OCI-LY3 (cell line): ENCODE measurements around the gene TBC1D22B.

Experiments used
- H2AFZ ChIP-seq: fragments of 200-600, 300-600 bp; shearing (Covaris generic); 2 replicates; pipeline ENCODE4 v1.6.0; 2014; ENCODE audit warnings: antibody characterized with exemption, low read depth, low read length
- H3K27ac ChIP-seq: fragments of 200-600, 300-600 bp; sonication (generic); 2 replicates; pipeline ENCODE4 v1.5.1; 2014; ENCODE audit warnings: mild to moderate bottlenecking, low read length, moderate library complexity, mixed read lengths
- H3K27me3 ChIP-seq: fragments of 200-600, 300-600 bp; sonication (generic); 2 replicates; pipeline ENCODE4 v1.6.1; 2014; ENCODE audit warnings: low read depth, low read length, mixed read lengths
- H3K36me3 ChIP-seq: fragments of 200-600, 300-600 bp; sonication (generic); replicated peaks from 2 replicates; pipeline ENCODE3; 2014; ENCODE audit warnings: low read depth, low read length, mixed read lengths
- H3K4me1 ChIP-seq: fragments of 300-600, 200-600 bp; sonication (generic); 2 replicates; pipeline ENCODE4 v1.6.1; 2014; ENCODE audit warnings: low read length, mixed read lengths
- H3K4me2 ChIP-seq: fragments of 200-600, 300-600 bp; sonication (generic); 2 replicates; pipeline ENCODE4 v1.6.1; 2014; ENCODE audit warnings: low read length, mixed read lengths
- H3K4me3 ChIP-seq: fragments of 300-600, 200-600 bp; sonication (generic); 2 replicates; pipeline ENCODE4 v1.5.1; 2014; ENCODE audit warnings: antibody characterized with exemption, mild to moderate bottlenecking, low read length, moderate library complexity
- H3K79me2 ChIP-seq: fragments of 300-600, 200-600 bp; shearing (Covaris generic); 2 replicates; pipeline ENCODE4 v1.6.1; 2014; ENCODE audit warnings: mild to moderate bottlenecking, low read length, mixed read lengths
- H3K9ac ChIP-seq: fragments of 300-600, 200-600 bp; shearing (Covaris generic); 2 replicates; pipeline ENCODE4 v1.6.0; 2014; ENCODE audit warnings: mild to moderate bottlenecking, low read length, moderate library complexity
- H3K9me3 ChIP-seq: fragments of 200-600, 300-600 bp; shearing (Covaris generic); 2 replicates; pipeline ENCODE4 v1.6.1; 2014; ENCODE audit warnings: low read length, mixed read lengths; ENCODE audit not compliant: insufficient read depth
- H4K20me1 ChIP-seq: fragments of 200-600, 300-600 bp; sonication (generic); 2 replicates; pipeline ENCODE4 v1.6.1; 2016; ENCODE audit warnings: low read length, mixed read lengths; ENCODE audit not compliant: insufficient read depth
- EZH2phosphoT487 ChIP-seq: fragments of 200-600 bp; shearing (Covaris generic); IDR thresholded peaks from 2 replicates; pipeline ENCODE4 v1.6.1; 2018; ENCODE audit warnings: antibody characterized with exemption, mixed run types, low read depth
- TF ChIP-seq, protein P1 (sequence below): fragments of 200-600, 300-600 bp; sonication (generic); IDR thresholded peaks from 2 replicates; pipeline ENCODE4 v1.5.1; 2014; ENCODE audit warnings: antibody characterized with exemption, low read length, low read depth

The TBC1D22B gene

DNA sequence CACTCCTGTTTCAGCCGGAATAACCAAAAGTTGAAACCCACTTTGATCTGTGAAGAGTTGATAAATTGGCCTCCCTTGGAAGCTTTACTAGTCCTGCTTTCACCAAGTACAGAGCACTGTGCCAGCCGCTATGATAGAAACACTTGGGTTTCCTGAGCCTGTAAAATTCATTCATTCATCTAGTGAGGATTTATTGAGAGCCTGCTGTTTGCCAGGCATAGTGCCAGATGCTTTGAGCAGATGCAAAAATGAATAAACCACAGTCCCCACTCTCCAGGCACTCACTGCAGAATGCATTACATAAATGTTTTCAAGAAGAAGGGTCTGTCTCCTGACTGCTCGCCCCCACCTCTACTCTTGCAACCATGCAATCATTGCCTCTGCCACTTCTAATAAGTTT is 25.7 kb downstream of the TBC1D22B start:
- Histone ChIP-seq H3K4me3 (no peak overlapping the region), H3K79me2 (no peaks in the 10 kb centered on the region), H4K20me1 (0 out of 2 replicates have a peak, but pooled peaks cover 16% of the 10 kb centered on the region), H3K9me3 (no peaks in the 10 kb centered on the region), H3K4me2 (no peak overlapping the region), H3K27me3 (no peaks in the 10 kb centered on the region), H3K9ac (no peak overlapping the region), H3K27ac (no peak overlapping the region), H3K36me3 (peaks cover 48% of the 10 kb centered on the region), H3K4me1 (no peaks in the 10 kb centered on the region), H2AFZ (no peak overlapping the region)
- TF ChIP-seq, protein P1, sequence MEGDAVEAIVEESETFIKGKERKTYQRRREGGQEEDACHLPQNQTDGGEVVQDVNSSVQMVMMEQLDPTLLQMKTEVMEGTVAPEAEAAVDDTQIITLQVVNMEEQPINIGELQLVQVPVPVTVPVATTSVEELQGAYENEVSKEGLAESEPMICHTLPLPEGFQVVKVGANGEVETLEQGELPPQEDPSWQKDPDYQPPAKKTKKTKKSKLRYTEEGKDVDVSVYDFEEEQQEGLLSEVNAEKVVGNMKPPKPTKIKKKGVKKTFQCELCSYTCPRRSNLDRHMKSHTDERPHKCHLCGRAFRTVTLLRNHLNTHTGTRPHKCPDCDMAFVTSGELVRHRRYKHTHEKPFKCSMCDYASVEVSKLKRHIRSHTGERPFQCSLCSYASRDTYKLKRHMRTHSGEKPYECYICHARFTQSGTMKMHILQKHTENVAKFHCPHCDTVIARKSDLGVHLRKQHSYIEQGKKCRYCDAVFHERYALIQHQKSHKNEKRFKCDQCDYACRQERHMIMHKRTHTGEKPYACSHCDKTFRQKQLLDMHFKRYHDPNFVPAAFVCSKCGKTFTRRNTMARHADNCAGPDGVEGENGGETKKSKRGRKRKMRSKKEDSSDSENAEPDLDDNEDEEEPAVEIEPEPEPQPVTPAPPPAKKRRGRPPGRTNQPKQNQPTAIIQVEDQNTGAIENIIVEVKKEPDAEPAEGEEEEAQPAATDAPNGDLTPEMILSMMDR = no peak
- no peak for TF ChIP-seq EZH2phosphoT487

DNA sequence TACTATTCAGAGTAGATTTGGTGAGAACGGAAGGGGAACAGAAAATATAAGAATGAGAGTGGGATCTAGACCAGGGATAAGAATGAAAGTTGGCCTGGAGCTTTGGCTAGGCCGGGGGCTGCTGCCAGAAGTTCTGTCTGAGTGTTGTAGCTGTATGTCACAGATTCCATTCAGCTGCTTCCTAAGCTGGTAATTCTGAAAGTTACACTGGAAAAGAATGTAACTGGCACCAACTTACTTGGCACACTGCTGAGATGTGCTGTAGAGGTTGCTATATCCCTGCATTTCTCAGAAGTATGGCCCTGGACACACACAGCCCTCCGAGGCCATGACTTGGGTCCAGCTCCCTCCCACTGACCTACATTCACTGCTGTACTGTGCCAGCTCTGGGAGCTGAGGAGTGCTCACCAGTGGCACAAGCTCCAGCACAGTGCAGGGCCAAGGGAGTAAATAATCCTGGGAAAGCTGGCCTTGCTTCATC is 26.1 kb downstream of the TBC1D22B start:
- TF ChIP-seq EZH2phosphoT487 = no peak
- TF ChIP-seq, protein P1 = no peak

DNA sequence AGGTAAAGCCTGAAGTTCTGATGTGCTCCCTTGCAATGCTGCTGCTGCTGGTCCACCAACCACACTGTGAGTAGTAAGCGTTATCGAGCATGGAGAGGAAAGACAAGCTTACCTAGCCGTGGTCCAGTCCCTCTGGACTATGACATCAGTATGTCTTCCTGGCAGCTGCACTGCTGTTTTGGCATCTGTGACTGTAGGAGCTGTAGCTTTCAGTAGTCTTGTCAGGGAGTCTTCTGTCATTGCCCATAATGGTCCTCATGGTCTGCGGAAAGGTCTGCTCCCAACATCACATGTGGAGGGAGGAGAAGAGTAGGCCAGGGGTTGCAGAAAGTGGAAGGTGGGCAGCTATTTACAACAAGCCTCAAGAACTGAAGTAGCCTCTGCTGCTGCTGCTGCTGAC is 27.2 kb downstream of the TBC1D22B start:
- no peak overlapping the region for H3K4me3 ChIP-seq
- no peaks in the 10 kb centered on the region for H3K27me3 ChIP-seq
- no peaks in the 10 kb centered on the region for H3K4me1 ChIP-seq
- TF ChIP-seq, protein P1 = no peak
- TF ChIP-seq EZH2phosphoT487 = no peak
- H4K20me1 ChIP-seq = 0 out of 2 replicates have a peak, but pooled peaks cover 14% of the 10 kb centered on the region
- no peak overlapping the region for H3K27ac ChIP-seq
- no peak overlapping the region for H3K9ac ChIP-seq
- no peaks in the 10 kb centered on the region for H3K79me2 ChIP-seq
- H3K4me2 ChIP-seq = no peak overlapping the region
- no peaks in the 10 kb centered on the region for H3K9me3 ChIP-seq
- peaks cover 49% of the 10 kb centered on the region for H3K36me3 ChIP-seq
- no peak overlapping the region for H2AFZ ChIP-seq

More for the DNA sequence above, 26.1 kb downstream of the TBC1D22B start:
- no peaks in the 10 kb centered on the region for H3K79me2 ChIP-seq
- H3K36me3 ChIP-seq = peaks cover 48% of the 10 kb centered on the region
- no peaks in the 10 kb centered on the region for H3K4me1 ChIP-seq
- H3K27me3 ChIP-seq = no peaks in the 10 kb centered on the region
- H3K9me3 ChIP-seq = no peaks in the 10 kb centered on the region
- no peak overlapping the region for H3K4me2 ChIP-seq
- H3K9ac ChIP-seq = no peak overlapping the region
- H3K27ac ChIP-seq = no peak overlapping the region
- no peak overlapping the region for H2AFZ ChIP-seq
- H3K4me3 ChIP-seq = no peak overlapping the region
- H4K20me1 ChIP-seq = 0 out of 2 replicates have a peak, but pooled peaks cover 16% of the 10 kb centered on the region

DNA sequence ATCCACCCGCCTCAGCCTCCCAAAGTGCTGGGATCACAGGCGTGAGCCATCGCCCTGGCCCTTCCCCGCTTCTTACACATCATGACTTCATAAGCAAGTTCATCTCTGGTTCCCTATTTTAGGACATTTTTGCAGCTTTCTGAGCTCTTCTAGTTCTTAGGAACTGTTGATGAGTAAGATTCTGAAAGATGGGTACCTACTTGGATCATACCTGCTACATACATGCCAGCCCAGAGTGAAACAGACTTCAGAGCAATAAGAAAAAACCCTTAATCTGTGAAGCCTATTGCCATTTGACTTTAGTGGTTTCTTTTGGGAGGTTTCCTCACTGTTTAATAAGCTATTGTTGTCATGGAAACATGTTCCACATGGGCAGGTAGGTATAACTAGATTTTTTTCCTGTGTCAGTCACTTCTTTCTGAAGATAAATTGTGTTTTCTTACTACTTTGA is 28.3 kb downstream of the TBC1D22B start:
- H3K79me2 ChIP-seq = no peaks in the 10 kb centered on the region
- H3K4me3 ChIP-seq = no peak overlapping the region
- no peaks in the 10 kb centered on the region for H3K9me3 ChIP-seq
- TF ChIP-seq EZH2phosphoT487 = no peak
- TF ChIP-seq, protein P1 = no peak
- no peak overlapping the region for H3K4me2 ChIP-seq
- H3K27ac ChIP-seq = no peak overlapping the region
- H3K9ac ChIP-seq = no peak overlapping the region
- peaks cover 44% of the 10 kb centered on the region for H3K36me3 ChIP-seq
- no peaks in the 10 kb centered on the region for H3K27me3 ChIP-seq
- no peaks in the 10 kb centered on the region for H3K4me1 ChIP-seq
- H4K20me1 ChIP-seq = 0 out of 2 replicates have a peak, but pooled peaks cover 8% of the 10 kb centered on the region
- H2AFZ ChIP-seq = no peak overlapping the region
